Stimulated activated CD4-positive, alpha-beta T cell treated with anti-CD3 and anti-CD28 coated beads, TNF-alpha, amount 100 ng/mL, for 48 hours (primary cell): ENCODE measurements around the gene BAG5.
"Not testable (repeated sequence)": the region's sequence is repeated elsewhere in the genome, so short reads cannot be mapped to it uniquely, and the experiment has no call there.

Experiments used
- DNase-seq, 3 donors: peaks; one replicate each; pipeline ENCODE4 v3.0.0-alpha.2; 2020; ENCODE audit warnings: low read depth in 3 of 3

The BAG5 gene

GRCh38 chr14:103562429-103563225 is at the start of gene BAG5, which contains the start of gene COA8:
TSS of gene BAG5 (minus strand) at chr14:103562657. CDS start at chr14:103561164, 1,493 bp downstream.
TSS of gene COA8 (plus strand) at chr14:103562960. CDS start at chr14:103563002, 42 bp downstream.
- peak; percentile 76 to 85 (median 78) for DNase-seq

- no peak for DNase-seq
Measured at GRCh38 chr14:103611215-103611614, 48.8 kb upstream of the BAG5 start.

- not testable (repeated sequence) for DNase-seq
Measured at GRCh38 chr14:103609081-103609480, 46.6 kb upstream of the BAG5 start.

GRCh38 chr14:103607822-103608221 is 45.4 kb upstream of the BAG5 start:
- no peak for DNase-seq

GRCh38 chr14:103606963-103607668 is 44.7 kb upstream of the BAG5 start:
- no peak for DNase-seq

- no peak for DNase-seq
Measured at GRCh38 chr14:103604620-103605019, 42.2 kb upstream of the BAG5 start.

GRCh38 chr14:103600503-103600902 is 38.0 kb upstream of the BAG5 start:
- DNase-seq: no peak

- peak in 1 of 3 donors; percentile 12 for DNase-seq
Measured at GRCh38 chr14:103597623-103598377, 35.3 kb upstream of the BAG5 start.

- DNase-seq: no peak
Measured at GRCh38 chr14:103594265-103594664, 31.8 kb upstream of the BAG5 start.

- DNase-seq: no peak
Measured at GRCh38 chr14:103593577-103593976, 31.1 kb upstream of the BAG5 start.

- no peak for DNase-seq
Measured at GRCh38 chr14:103584326-103584915, 22.0 kb upstream of the BAG5 start.

- no peak for DNase-seq
Measured at GRCh38 chr14:103581954-103582703, 19.7 kb upstream of the BAG5 start.

GRCh38 chr14:103581206-103581605 is 18.7 kb upstream of the BAG5 start:
- DNase-seq: no peak

- no peak for DNase-seq
Measured at GRCh38 chr14:103578401-103579075, 16.1 kb upstream of the BAG5 start.

GRCh38 chr14:103576371-103577024 is 14.0 kb upstream of the BAG5 start:
- no peak for DNase-seq

- no peak for DNase-seq
Measured at GRCh38 chr14:103574707-103575285, 12.3 kb upstream of the BAG5 start.

GRCh38 chr14:103574104-103574503 is 11.6 kb upstream of the BAG5 start:
- DNase-seq: no peak

- no peak for DNase-seq
Measured at GRCh38 chr14:103569408-103569807, 7.0 kb upstream of the BAG5 start.

- DNase-seq: no peak
Measured at GRCh38 chr14:103568952-103569351, 6.5 kb upstream of the BAG5 start.
